HAP-1 (cell line): Measurements from ENCODE around the gene TNRC6C.
"Not testable (repeated sequence)": the region's sequence is repeated elsewhere in the genome, so short reads cannot be mapped to it uniquely, and the experiment has no call there.

Source experiments
- DNase-seq, 2 experiments: peaks; one replicate each; pipeline ENCODE4 v3.0.0-alpha.2; 2016 to 2020; ENCODE audit warnings: low spot score in 2 of 2
- H3K27me3 ChIP-seq: fragments of 250-450 bp; sonication (Bioruptor Pico); 2 replicates; pipeline ENCODE4 v1.5.1; 2020; ENCODE audit warnings: low read depth, mild to moderate bottlenecking, moderate library complexity
- H3K36me3 ChIP-seq: fragments of 250-450 bp; sonication (Bioruptor Pico); replicated peaks from 2 replicates; pipeline ENCODE4 v1.5.1; 2020; ENCODE audit warnings: mild to moderate bottlenecking
- H3K4me1 ChIP-seq: fragments of 250-450 bp; sonication (Bioruptor Pico); 2 replicates; pipeline ENCODE4 v1.5.1; 2020; ENCODE audit warnings: mild to moderate bottlenecking
- H3K4me3 ChIP-seq: fragments of 250-450 bp; sonication (Bioruptor Pico); 2 replicates; pipeline ENCODE4 v1.5.1; 2020; ENCODE audit warnings: mild to moderate bottlenecking, moderate library complexity
- H3K9me3 ChIP-seq: fragments of 250-450 bp; sonication (Bioruptor Pico); 2 replicates; pipeline ENCODE4 v1.5.1; 2020; ENCODE audit warnings: mild to moderate bottlenecking, moderate library complexity
- in situ Hi-C: fragments of 300-500 bp; cut with MboI; formaldehyde crosslinking; loops from 3 replicates; pipeline ENCODE4 v1.14.3; 2020; ENCODE audit warnings: low sequenced_read_pairs, inconsistent platforms, mixed read lengths

Gene TNRC6C

GRCh38 chr17:78132084-78132676 is 173.7 kb downstream of the TNRC6C start:
- DNase-seq: peak in 1 of 2 experiments; percentile 37
- in situ Hi-C loops: no loop called here
- Histone ChIP-seq H3K4me3 (no peak overlapping the region), H3K27me3 (peaks cover 3% of the 10 kb centered on the region), H3K4me1 (peaks cover 4% of the 10 kb centered on the region; the same call in 1 of the 2 replicates), H3K9me3 (no peaks in the 10 kb centered on the region), H3K36me3 (no peaks in the 10 kb centered on the region)

DNA sequence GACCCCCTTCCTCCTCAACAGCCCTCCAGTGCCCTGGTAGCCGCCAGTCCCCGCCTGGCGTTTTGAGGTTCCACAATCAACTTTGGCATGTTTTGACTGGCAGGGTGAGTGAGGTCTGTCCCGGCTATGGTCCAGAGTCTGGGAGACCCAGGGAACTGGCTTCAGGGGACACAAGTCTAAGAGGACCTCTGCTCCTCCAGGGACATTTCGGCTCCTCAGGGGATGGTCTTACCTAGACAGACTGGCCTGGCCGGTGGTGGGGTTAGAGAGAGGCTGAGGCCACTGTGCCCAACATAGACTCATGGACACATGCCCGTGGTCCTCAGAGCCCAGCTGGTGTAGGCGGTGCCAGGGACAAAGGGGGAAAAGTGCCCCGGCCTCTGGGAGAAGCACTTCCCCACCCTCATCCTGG is 174.3 kb downstream of the TNRC6C start:
- H3K4me3 ChIP-seq: no peak overlapping the region

GRCh38 chr17:78133179-78133951 is 174.9 kb downstream of the TNRC6C start:
- in situ Hi-C loops: no loop called here
- Histone ChIP-seq H3K27me3 (peaks cover 3% of the 10 kb centered on the region), H3K4me3 (no peak overlapping the region), H3K4me1 (peaks cover 4% of the 10 kb centered on the region; the same call in 1 of the 2 replicates), H3K36me3 (no peaks in the 10 kb centered on the region), H3K9me3 (no peaks in the 10 kb centered on the region)
- no peak for DNase-seq

More for the DNA sequence above, 174.3 kb downstream of the TNRC6C start:
- no peaks in the 10 kb centered on the region for H3K9me3 ChIP-seq
- in situ Hi-C loops: no loop called here
- H3K36me3 ChIP-seq: no peaks in the 10 kb centered on the region
- peaks cover 4% of the 10 kb centered on the region; the same call in 1 of the 2 replicates for H3K4me1 ChIP-seq
- no peak for DNase-seq
- peaks cover 3% of the 10 kb centered on the region for H3K27me3 ChIP-seq

DNA sequence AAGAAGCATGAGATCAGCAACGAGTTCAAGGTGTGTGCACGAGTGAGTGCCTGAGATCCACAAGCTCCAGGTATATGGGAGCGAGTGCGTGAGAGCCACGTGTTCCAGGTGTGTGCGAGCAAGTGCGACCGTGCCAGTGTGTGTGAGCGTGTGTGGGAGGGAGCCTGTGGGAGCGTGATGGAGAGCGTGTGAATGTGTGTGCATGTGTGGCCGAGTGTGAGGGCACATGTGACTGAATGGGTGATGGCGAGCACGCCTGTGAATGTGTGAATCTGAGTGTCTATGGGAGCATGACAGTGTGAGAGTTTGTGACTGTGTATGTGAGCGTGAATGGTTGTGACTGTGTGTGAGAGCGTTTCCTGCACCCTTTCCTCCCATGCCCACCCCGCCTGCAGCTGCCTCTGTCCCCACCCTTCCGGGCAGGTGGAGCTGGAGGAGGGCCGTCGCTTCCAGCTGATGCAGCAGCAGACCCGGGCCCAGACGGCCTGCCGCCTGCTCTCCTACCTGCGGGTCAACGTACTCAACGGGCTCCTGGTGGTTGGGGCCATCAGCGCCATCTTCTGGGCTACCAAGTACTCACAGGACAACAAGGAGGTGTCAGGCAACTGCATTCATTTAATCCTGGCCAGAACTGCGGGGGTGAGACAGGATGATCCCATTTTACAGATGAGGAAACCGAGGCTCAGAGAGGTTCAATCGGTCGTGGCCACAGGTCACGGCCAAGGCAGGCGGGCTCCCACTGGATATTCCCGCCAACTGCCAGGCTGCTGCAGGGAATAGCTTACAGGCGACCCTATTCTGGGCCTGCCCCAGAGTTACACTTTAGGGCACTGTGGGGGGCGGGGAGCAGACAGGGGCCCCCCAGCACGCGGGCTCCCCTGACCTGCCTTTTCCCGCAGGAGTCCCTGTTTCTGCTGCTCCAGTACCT is 175.7 kb downstream of the TNRC6C start:
- no peaks in the 10 kb centered on the region for H3K4me1 ChIP-seq
- DNase-seq: peak; percentile 21 to 79
- in situ Hi-C loops: no loop called here
- no peak overlapping the region for H3K4me3 ChIP-seq
- peaks cover 3% of the 10 kb centered on the region for H3K27me3 ChIP-seq
- no peaks in the 10 kb centered on the region for H3K9me3 ChIP-seq
- H3K36me3 ChIP-seq: no peaks in the 10 kb centered on the region

GRCh38 chr17:78134899-78135385 is 176.4 kb downstream of the TNRC6C start:
- H3K36me3 ChIP-seq: no peaks in the 10 kb centered on the region
- H3K27me3 ChIP-seq: peaks cover 3% of the 10 kb centered on the region
- peaks cover 1% of the 10 kb centered on the region; the same call in 1 of the 2 replicates for H3K4me1 ChIP-seq
- H3K4me3 ChIP-seq: no peak overlapping the region
- H3K9me3 ChIP-seq: no peaks in the 10 kb centered on the region
- in situ Hi-C loops: no loop called here
- DNase-seq: no peak

- in situ Hi-C loops: no loop called here
- no peak for DNase-seq
- Histone ChIP-seq H3K36me3 (no peaks in the 10 kb centered on the region), H3K4me1 (peaks cover 6% of the 10 kb centered on the region), H3K9me3 (no peaks in the 10 kb centered on the region), H3K27me3 (peaks cover 3% of the 10 kb centered on the region), H3K4me3 (no peak overlapping the region)
These were observed 177.5 kb downstream of the TNRC6C start for GRCh38 chr17:78135858-78136500.

DNA sequence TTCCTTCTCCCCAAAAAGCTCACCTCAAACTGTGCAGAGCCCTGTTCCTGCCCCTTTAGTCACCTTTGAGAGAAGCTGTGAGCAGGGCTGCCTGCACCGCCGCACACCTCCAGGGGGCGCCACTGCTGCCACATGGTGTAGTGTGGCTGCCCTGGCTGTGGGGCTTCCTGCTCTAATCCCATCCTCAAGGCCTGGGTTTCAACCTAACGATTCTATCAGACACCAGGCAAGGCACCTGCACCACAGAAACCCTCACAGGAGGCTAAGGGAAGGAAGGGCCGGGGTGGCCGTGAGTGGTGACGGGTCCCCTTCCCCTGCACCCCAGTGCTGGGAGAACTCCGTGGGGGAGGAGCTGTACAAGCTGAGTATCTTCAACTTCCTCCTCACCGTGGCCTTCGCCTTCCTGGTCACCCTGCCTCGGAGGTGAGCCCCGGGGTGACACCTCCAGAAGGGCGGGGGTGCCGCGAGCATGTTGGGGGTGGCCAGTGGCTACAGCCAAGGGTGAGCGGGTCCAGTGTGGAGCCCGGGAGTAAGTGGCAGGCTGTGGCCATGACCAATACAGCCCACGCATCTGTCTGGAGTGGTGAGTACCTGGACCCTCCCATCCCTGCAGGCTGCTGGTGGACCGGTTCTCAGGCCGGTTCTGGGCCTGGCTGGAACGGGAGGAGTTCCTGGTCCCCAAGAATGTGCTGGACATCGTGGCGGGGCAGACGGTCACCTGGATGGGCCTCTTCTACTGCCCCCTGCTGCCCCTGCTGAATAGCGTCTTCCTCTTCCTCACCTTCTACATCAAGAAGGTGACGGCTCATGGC is 179.1 kb downstream of the TNRC6C start:
- Histone ChIP-seq H3K4me1 (peaks cover 6% of the 10 kb centered on the region), H3K27me3 (no peaks in the 10 kb centered on the region), H3K4me3 (no peak overlapping the region), H3K36me3 (no peaks in the 10 kb centered on the region), H3K9me3 (no peaks in the 10 kb centered on the region)
- in situ Hi-C loops: no loop called here
- peak in 1 of 2 experiments; percentile 39 for DNase-seq

DNA sequence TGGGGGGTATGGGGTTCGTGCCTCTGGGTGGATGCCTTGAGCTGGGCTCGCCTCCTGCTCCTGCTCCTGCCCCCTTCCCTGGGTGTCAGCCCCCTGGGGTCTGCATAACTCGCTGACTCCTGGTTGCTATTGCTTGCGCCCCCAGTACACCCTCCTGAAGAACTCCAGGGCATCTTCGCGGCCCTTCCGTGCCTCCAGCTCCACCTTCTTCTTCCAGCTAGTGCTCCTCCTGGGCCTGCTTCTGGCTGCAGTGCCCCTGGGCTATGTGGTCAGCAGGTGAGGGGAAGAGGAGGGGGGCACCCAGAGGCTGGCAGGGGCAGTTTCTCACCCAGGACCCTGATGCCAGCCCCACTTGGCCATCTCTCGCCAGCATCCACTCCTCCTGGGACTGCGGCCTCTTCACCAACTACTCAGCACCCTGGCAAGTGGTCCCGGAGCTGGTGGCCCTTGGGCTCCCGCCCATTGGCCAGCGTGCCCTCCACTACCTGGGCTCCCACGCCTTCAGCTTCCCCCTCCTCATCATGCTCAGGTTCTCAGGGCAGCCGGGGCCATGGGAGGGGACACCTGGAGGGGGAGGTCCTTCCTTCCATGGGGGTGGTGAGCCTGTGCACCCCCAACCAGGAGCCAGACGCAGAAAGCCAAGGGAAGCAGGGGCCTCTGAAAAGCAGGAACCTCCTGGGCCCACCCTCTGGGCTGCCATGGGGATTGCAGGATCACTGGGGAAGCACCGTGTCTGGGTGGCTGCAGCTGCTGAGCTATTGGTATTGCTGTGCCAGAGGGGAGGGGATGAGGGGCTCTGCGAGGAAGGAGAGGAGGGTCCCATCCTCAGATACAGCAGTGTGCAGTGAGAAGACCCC is 179.9 kb downstream of the TNRC6C start:
- no peak overlapping the region for H3K4me3 ChIP-seq
- no peaks in the 10 kb centered on the region for H3K9me3 ChIP-seq
- peaks cover 6% of the 10 kb centered on the region for H3K4me1 ChIP-seq
- in situ Hi-C loops: no loop called here
- H3K27me3 ChIP-seq: no peaks in the 10 kb centered on the region
- H3K36me3 ChIP-seq: no peaks in the 10 kb centered on the region
- DNase-seq: no peak

DNA sequence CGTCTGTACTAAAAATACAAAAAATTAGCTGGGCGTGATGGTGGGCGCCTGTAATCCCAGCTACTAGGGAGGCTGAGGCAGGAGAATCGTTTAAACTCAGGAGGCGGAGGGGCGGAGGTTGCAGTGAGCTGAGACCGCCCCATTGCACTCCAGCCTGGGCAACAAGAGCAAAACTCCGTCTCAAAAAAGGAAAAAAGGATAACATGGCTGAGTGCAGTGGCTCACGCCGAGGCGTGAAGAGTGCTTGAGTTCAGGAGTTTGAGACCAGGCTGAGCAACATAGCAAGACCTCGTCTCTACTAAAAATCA is 181.3 kb downstream of the TNRC6C start:
- H3K27me3 ChIP-seq, H3K4me3 ChIP-seq, DNase-seq, H3K36me3 ChIP-seq, H3K4me1 ChIP-seq, in situ Hi-C loops, H3K9me3 ChIP-seq: not testable (repeated sequence)

DNA sequence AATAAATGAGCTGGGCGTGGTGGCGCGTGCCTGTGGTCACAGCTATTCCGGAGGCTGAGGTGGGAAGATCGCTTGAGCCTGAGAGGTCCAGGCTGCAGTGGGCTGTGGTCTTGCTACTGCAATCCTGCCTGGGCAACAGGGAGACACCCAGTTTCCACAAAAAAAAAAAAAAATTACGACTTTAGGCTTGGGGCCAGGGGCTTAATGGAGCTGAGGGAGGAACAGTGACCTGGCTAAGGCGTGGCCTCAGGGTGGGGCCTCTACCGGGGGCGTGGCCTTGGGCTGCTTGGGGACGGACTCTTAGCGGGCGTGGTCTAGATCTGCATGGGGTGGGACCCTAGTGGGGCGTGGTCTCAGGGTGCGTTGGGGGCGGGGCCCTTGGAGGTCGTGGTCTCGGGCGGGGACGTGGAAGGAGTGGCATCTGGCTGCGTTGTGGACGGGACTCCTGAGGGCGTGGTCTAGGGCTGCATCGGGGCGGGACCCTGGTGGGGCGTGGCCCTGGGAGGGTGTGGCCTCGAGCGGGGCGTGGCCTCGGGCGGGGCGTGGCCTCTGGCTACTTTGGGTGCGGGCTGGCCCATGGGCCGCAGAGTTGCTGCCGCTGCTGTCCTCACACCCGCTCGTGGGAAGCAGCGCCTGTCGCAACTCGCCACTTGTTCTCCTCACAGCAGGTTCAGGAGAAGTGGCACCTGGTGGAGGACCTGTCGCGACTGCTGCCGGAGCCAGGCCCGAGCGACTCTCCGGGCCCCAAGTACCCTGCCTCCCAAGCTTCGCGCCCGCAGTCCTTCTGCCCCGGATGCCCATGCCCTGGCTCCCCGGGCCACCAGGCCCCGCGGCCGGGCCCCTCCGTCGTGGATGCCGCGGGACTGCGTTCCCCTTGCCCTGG is 181.9 kb downstream of the TNRC6C start:
- Histone ChIP-seq H3K36me3 (no peaks in the 10 kb centered on the region), H3K4me3 (no peak overlapping the region), H3K9me3 (no peaks in the 10 kb centered on the region), H3K27me3 (no peaks in the 10 kb centered on the region), H3K4me1 (peaks cover 6% of the 10 kb centered on the region)
- in situ Hi-C loops: no loop called here
- DNase-seq: peak; percentile 94 to 100

GRCh38 chr17:78141437-78142118 is 183.1 kb downstream of the TNRC6C start:
- Histone ChIP-seq H3K27me3 (no peaks in the 10 kb centered on the region), H3K9me3 (no peaks in the 10 kb centered on the region), H3K36me3 (no peaks in the 10 kb centered on the region), H3K4me1 (peaks cover 6% of the 10 kb centered on the region), H3K4me3 (no peak overlapping the region)
- in situ Hi-C loops: no loop called here
- DNase-seq: no peak
